ENCODE data around the gene PRDM16. TPM values are rescaled to one million over a fixed set of nuclear protein-coding genes. Genes with fewer than 3 reads are reported as not detected.
A peak's percentile ranks its signal among the peaks of the same experiment; 100 is the strongest.

Gene PRDM16
- total and polyA plus RNA-seq, 2 of the 13 experiments (the other 11 are each of a cell fraction or from before 2014, with no cell fraction given): 0.15 to 0.81 TPM

DNA sequence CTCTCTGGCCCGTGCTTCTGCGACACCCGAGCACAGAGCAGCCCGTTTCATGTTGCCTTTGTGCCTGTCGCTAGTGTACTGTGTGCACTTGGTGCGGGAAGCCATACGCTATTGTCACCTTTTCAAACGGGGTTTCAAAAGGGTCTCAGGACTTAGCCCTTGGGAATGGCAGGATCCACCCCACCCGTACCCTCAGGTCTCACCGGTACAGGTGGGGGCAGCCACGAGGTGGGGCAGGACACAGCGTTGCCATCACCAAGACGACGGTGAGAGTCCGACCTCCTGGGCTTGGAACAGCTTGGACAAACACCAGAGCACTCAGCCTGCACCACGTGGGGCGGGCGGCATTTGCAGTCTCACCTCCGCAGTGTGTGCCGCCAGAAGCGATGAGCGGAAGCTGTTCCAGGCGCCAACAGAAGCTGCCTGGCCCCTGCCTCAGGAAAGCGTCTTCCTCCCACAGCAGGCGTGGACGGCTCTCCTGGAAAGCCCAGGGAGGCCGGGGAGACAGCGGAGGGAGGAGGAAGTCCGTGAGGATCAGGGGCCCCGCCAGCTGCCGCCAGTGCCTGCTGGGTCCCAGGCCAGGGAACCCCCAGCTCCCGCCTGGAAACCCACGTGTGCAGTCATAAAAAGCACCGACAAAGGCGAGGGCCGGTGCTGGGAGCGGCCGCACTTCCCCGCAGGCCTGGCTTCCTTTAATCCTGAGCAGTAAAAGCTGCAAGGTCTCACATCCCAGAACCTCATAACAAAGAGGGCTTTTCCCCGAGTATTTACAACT is 254.2 kb downstream of the PRDM16 start (continued):
- TF ChIP-seq MEIS1 (CRISPR knock-in tag; IDR thresholded peaks at IDR 0.05; ENCODE audit: borderline replicate concordance) (peak; percentile 35; the same call in 1 of the 2 replicates), NFATC3 (CRISPR knock-in tag; IDR thresholded peaks at IDR 0.05) (no peak), SNAPC4 (CRISPR knock-in tag; IDR thresholded peaks at IDR 0.05) (no peak), AGO1 (IDR thresholded peaks at IDR 0.05; ENCODE audit: low read depth, low read length, poor library complexity, severe bottlenecking) (no peak), ZNF318 (CRISPR knock-in tag; IDR thresholded peaks at IDR 0.05) (0 out of 2 replicates have a peak, but pooled peaks have one; percentile 74), RBM39 (IDR thresholded peaks at IDR 0.05; ENCODE audit: low read depth, low read length, poor library complexity, severe bottlenecking) (no peak), ZNF879 (CRISPR knock-in tag; IDR thresholded peaks at IDR 0.05) (no peak), ADNP (CRISPR knock-in tag; IDR thresholded peaks at IDR 0.05) (no peak), ZMYM2 (CRISPR knock-in tag; IDR thresholded peaks at IDR 0.05) (peak; percentile 49; the same call in 1 of the 2 replicates), EED (CRISPR knock-in tag; IDR thresholded peaks at IDR 0.05) (no peak)
- TF ChIP-seq, protein P1, sequence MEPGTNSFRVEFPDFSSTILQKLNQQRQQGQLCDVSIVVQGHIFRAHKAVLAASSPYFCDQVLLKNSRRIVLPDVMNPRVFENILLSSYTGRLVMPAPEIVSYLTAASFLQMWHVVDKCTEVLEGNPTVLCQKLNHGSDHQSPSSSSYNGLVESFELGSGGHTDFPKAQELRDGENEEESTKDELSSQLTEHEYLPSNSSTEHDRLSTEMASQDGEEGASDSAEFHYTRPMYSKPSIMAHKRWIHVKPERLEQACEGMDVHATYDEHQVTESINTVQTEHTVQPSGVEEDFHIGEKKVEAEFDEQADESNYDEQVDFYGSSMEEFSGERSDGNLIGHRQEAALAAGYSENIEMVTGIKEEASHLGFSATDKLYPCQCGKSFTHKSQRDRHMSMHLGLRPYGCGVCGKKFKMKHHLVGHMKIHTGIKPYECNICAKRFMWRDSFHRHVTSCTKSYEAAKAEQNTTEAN (CRISPR knock-in tag; conservative IDR thresholded peaks at IDR 0.05): no peak; the same call in 1 of the 2 replicates
- TF ChIP-seq, protein P2, sequence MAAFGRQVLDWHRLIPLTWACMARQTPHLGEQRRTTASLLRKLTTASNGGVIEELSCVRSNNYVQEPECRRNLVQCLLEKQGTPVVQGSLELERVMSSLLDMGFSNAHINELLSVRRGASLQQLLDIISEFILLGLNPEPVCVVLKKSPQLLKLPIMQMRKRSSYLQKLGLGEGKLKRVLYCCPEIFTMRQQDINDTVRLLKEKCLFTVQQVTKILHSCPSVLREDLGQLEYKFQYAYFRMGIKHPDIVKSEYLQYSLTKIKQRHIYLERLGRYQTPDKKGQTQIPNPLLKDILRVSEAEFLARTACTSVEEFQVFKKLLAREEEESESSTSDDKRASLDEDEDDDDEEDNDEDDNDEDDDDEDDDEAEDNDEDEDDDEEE (CRISPR knock-in tag; IDR thresholded peaks at IDR 0.05): no peak; the same call in 1 of the 2 replicates
